GM10266 (cell line): Measurements from ENCODE around the gene PTPRE.

Source experiments
- DNase-seq: peaks from one replicate; pipeline ENCODE4 v3.0.0; 2012; ENCODE audit errors: extremely low spot score
- CTCF ChIP-seq: IDR thresholded peaks from 2 replicates; pipeline ENCODE4 v1.5.1; 2012; ENCODE audit warnings: mild to moderate bottlenecking, low read depth; ENCODE audit not compliant: control insufficient read depth, insufficient read depth; ENCODE audit errors: missing control alignments

The PTPRE gene

GRCh38 chr10:127906548-127907377 is at the start of gene PTPRE:
Gene PTPRE, plus strand, starts transcription at chr10:127907103. Its CDS starts 133,779 bp downstream, at chr10:128040882.
- peak; percentile 71 for DNase-seq
- peak; percentile 51 for TF ChIP-seq CTCF

GRCh38 chr10:127860592-127860991 is 46.3 kb upstream of the PTPRE start:
- DNase-seq, result no peak
- no peak for TF ChIP-seq CTCF

- DNase-seq, result no peak
- TF ChIP-seq CTCF, result no peak
Observed at GRCh38 chr10:127863231-127863825, 43.6 kb upstream of the PTPRE start.

GRCh38 chr10:127866276-127867013 is 40.5 kb upstream of the PTPRE start:
- TF ChIP-seq CTCF, result no peak
- DNase-seq, result no peak

- DNase-seq, result no peak
- TF ChIP-seq CTCF, result no peak
Observed at GRCh38 chr10:127867805-127868204, 39.1 kb upstream of the PTPRE start.

- no peak for DNase-seq
- no peak for TF ChIP-seq CTCF
Observed at GRCh38 chr10:127869329-127869728, 37.6 kb upstream of the PTPRE start.

GRCh38 chr10:127871631-127872010 is 35.3 kb upstream of the PTPRE start:
- DNase-seq, result no peak
- TF ChIP-seq CTCF, result no peak
